ENCODE data around the gene ITGB3.

DNA sequence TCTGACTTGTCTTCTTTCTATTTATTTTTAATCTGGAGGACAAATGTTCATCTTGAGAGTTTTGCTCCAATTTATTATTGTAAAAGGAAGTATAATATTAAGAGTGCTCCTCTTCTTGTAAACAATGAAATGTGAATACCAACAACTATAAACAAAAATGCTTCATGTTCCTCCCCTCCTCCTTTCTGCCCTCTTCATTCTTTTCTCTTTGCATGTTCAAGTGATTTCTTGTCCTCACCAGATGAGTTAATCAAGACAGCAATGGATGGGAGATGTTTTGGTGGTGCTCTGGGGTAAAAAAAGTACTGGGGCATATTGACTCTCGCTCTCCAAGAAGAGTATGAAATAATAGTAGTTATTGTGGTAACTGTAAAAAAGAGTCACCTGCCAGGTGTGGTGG lies 24.3 kb downstream of the ITGB3 start:
- no peak for TF ChIP-seq POLR2AphosphoS5 (IDR thresholded peaks at IDR 0.05)
- TF ChIP-seq, protein P1, sequence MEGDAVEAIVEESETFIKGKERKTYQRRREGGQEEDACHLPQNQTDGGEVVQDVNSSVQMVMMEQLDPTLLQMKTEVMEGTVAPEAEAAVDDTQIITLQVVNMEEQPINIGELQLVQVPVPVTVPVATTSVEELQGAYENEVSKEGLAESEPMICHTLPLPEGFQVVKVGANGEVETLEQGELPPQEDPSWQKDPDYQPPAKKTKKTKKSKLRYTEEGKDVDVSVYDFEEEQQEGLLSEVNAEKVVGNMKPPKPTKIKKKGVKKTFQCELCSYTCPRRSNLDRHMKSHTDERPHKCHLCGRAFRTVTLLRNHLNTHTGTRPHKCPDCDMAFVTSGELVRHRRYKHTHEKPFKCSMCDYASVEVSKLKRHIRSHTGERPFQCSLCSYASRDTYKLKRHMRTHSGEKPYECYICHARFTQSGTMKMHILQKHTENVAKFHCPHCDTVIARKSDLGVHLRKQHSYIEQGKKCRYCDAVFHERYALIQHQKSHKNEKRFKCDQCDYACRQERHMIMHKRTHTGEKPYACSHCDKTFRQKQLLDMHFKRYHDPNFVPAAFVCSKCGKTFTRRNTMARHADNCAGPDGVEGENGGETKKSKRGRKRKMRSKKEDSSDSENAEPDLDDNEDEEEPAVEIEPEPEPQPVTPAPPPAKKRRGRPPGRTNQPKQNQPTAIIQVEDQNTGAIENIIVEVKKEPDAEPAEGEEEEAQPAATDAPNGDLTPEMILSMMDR (IDR thresholded peaks at IDR 0.05): no peak
- TF ChIP-seq EP300 (IDR thresholded peaks at IDR 0.05; ENCODE audit: low read depth): no peak
- no peak for TF ChIP-seq POLR2A (IDR thresholded peaks at IDR 0.05)
